ENCODE results near the gene TYW1B. TPM values are rescaled to one million over a fixed set of nuclear protein-coding genes. Genes with fewer than 3 reads are reported as not detected.
"Not testable (repeated sequence)": the region's sequence is repeated elsewhere in the genome, so short reads cannot be mapped to it uniquely, and the experiment has no call there.

Gene TYW1B
- total RNA-seq, 1 experiment from 2014 or later, result 2.6 TPM

- CTCF ChIA-PET; H3K9me3 ChIP-seq (ENCODE audit: low read depth, low read length, poor library complexity, severe bottlenecking); H3K4me3 ChIP-seq (ENCODE audit: low read depth, low read length, poor library complexity, severe bottlenecking); DNase-seq (ENCODE audit: low spot score); H3K36me3 ChIP-seq (ENCODE audit: insufficient read depth, low read length, poor library complexity, severe bottlenecking); H3K27me3 ChIP-seq (replicated peaks; ENCODE audit: insufficient read depth, low read depth, low read length, poor library complexity); H3K4me1 ChIP-seq (ENCODE audit: insufficient read depth, low read length, poor library complexity, severe bottlenecking); POLR2A ChIA-PET (ENCODE audit: low non-redundant PET); BruUV-seq (replicated peaks); intact Hi-C loops (cut with micrococcal nuclease; ENCODE audit: unreplicated experiment); H3K27ac ChIP-seq (ENCODE audit: low read depth, low read length, poor library complexity, severe bottlenecking): not testable (repeated sequence)
Measured at GRCh38 chr7:72583620-72584361, 244.2 kb downstream of the TYW1B start.

- DNase-seq (ENCODE audit: low spot score); H3K27me3 ChIP-seq (replicated peaks; ENCODE audit: insufficient read depth, low read depth, low read length, poor library complexity); BruUV-seq (replicated peaks); intact Hi-C loops (cut with micrococcal nuclease; ENCODE audit: unreplicated experiment); H3K27ac ChIP-seq (ENCODE audit: low read depth, low read length, poor library complexity, severe bottlenecking); H3K4me3 ChIP-seq (ENCODE audit: low read depth, low read length, poor library complexity, severe bottlenecking); H3K4me1 ChIP-seq (ENCODE audit: insufficient read depth, low read length, poor library complexity, severe bottlenecking); H3K36me3 ChIP-seq (ENCODE audit: insufficient read depth, low read length, poor library complexity, severe bottlenecking); H3K9me3 ChIP-seq (ENCODE audit: low read depth, low read length, poor library complexity, severe bottlenecking); CTCF ChIA-PET; POLR2A ChIA-PET (ENCODE audit: low non-redundant PET): not testable (repeated sequence)
Measured at GRCh38 chr7:72580142-72580770, 247.7 kb downstream of the TYW1B start.

GRCh38 chr7:72577107-72577506 is 250.9 kb downstream of the TYW1B start:
- H3K4me3 ChIP-seq (ENCODE audit: low read depth, low read length, poor library complexity, severe bottlenecking), result no peak overlapping the region
- no peak for DNase-seq (ENCODE audit: low spot score)
- ChIA-PET CTCF (no interaction called here), POLR2A (ENCODE audit: low non-redundant PET) (no interaction called here)
- BruUV-seq (replicated peaks), result no TSS peak
- TF ChIP-seq CTCF (conservative IDR thresholded peaks at IDR 0.05; ENCODE audit: low read depth, low read length) (no peak), EZH2 (IDR thresholded peaks at IDR 0.05; ENCODE audit: borderline replicate concordance, low read depth, low read length, poor library complexity, severe bottlenecking) (no peak)
- no peaks in the 10 kb centered on the region for H3K27me3 ChIP-seq (replicated peaks; ENCODE audit: insufficient read depth, low read depth, low read length, poor library complexity)
- intact Hi-C loops (cut with micrococcal nuclease; ENCODE audit: unreplicated experiment), result no loop called here
- no peaks in the 10 kb centered on the region for H3K36me3 ChIP-seq (ENCODE audit: insufficient read depth, low read length, poor library complexity, severe bottlenecking)
- no peak overlapping the region for H3K27ac ChIP-seq (ENCODE audit: low read depth, low read length, poor library complexity, severe bottlenecking)
- no peaks in the 10 kb centered on the region for H3K9me3 ChIP-seq (ENCODE audit: low read depth, low read length, poor library complexity, severe bottlenecking)
- no peaks in the 10 kb centered on the region for H3K4me1 ChIP-seq (ENCODE audit: insufficient read depth, low read length, poor library complexity, severe bottlenecking)

GRCh38 chr7:72561988-72562387 is 266.0 kb downstream of the TYW1B start:
- POLR2A ChIA-PET (ENCODE audit: low non-redundant PET); intact Hi-C loops (cut with micrococcal nuclease; ENCODE audit: unreplicated experiment); H3K4me3 ChIP-seq (ENCODE audit: low read depth, low read length, poor library complexity, severe bottlenecking); BruUV-seq (replicated peaks); H3K36me3 ChIP-seq (ENCODE audit: insufficient read depth, low read length, poor library complexity, severe bottlenecking); H3K9me3 ChIP-seq (ENCODE audit: low read depth, low read length, poor library complexity, severe bottlenecking); H3K27ac ChIP-seq (ENCODE audit: low read depth, low read length, poor library complexity, severe bottlenecking); H3K27me3 ChIP-seq (replicated peaks; ENCODE audit: insufficient read depth, low read depth, low read length, poor library complexity); CTCF ChIA-PET; H3K4me1 ChIP-seq (ENCODE audit: insufficient read depth, low read length, poor library complexity, severe bottlenecking); DNase-seq (ENCODE audit: low spot score): not testable (repeated sequence)

- intact Hi-C loops (cut with micrococcal nuclease; ENCODE audit: unreplicated experiment); H3K9me3 ChIP-seq (ENCODE audit: low read depth, low read length, poor library complexity, severe bottlenecking); POLR2A ChIA-PET (ENCODE audit: low non-redundant PET); DNase-seq (ENCODE audit: low spot score); H3K36me3 ChIP-seq (ENCODE audit: insufficient read depth, low read length, poor library complexity, severe bottlenecking); BruUV-seq (replicated peaks); CTCF ChIA-PET; H3K4me3 ChIP-seq (ENCODE audit: low read depth, low read length, poor library complexity, severe bottlenecking); H3K27me3 ChIP-seq (replicated peaks; ENCODE audit: insufficient read depth, low read depth, low read length, poor library complexity); H3K27ac ChIP-seq (ENCODE audit: low read depth, low read length, poor library complexity, severe bottlenecking); H3K4me1 ChIP-seq (ENCODE audit: insufficient read depth, low read length, poor library complexity, severe bottlenecking): not testable (repeated sequence)
Measured at GRCh38 chr7:72559546-72559945, 268.5 kb downstream of the TYW1B start.

GRCh38 chr7:72556733-72557132 is 271.3 kb downstream of the TYW1B start:
- DNase-seq (ENCODE audit: low spot score); H3K4me3 ChIP-seq (ENCODE audit: low read depth, low read length, poor library complexity, severe bottlenecking); H3K36me3 ChIP-seq (ENCODE audit: insufficient read depth, low read length, poor library complexity, severe bottlenecking); H3K9me3 ChIP-seq (ENCODE audit: low read depth, low read length, poor library complexity, severe bottlenecking); H3K4me1 ChIP-seq (ENCODE audit: insufficient read depth, low read length, poor library complexity, severe bottlenecking); H3K27ac ChIP-seq (ENCODE audit: low read depth, low read length, poor library complexity, severe bottlenecking); intact Hi-C loops (cut with micrococcal nuclease; ENCODE audit: unreplicated experiment); CTCF ChIA-PET; H3K27me3 ChIP-seq (replicated peaks; ENCODE audit: insufficient read depth, low read depth, low read length, poor library complexity); POLR2A ChIA-PET (ENCODE audit: low non-redundant PET); BruUV-seq (replicated peaks): not testable (repeated sequence)

GRCh38 chr7:72555238-72555637 is 272.8 kb downstream of the TYW1B start:
- intact Hi-C loops (cut with micrococcal nuclease; ENCODE audit: unreplicated experiment); H3K4me1 ChIP-seq (ENCODE audit: insufficient read depth, low read length, poor library complexity, severe bottlenecking); H3K36me3 ChIP-seq (ENCODE audit: insufficient read depth, low read length, poor library complexity, severe bottlenecking); BruUV-seq (replicated peaks); POLR2A ChIA-PET (ENCODE audit: low non-redundant PET); H3K9me3 ChIP-seq (ENCODE audit: low read depth, low read length, poor library complexity, severe bottlenecking); DNase-seq (ENCODE audit: low spot score); H3K27ac ChIP-seq (ENCODE audit: low read depth, low read length, poor library complexity, severe bottlenecking); CTCF ChIA-PET; H3K4me3 ChIP-seq (ENCODE audit: low read depth, low read length, poor library complexity, severe bottlenecking); H3K27me3 ChIP-seq (replicated peaks; ENCODE audit: insufficient read depth, low read depth, low read length, poor library complexity): not testable (repeated sequence)
